K562 (cell line): ENCODE measurements around the gene WDR18. TPM values are rescaled to one million over a fixed set of nuclear protein-coding genes. Genes with fewer than 3 reads are reported as not detected.
A peak's percentile ranks its signal among the peaks of the same experiment; 100 is the strongest.

ENCODE experiments used
- GMEB1 ChIP-seq: fragments of 250-450 bp; sonication (Bioruptor Pico); IDR thresholded peaks from 2 replicates; pipeline ENCODE4 v1.4.0; 2020; ENCODE audit warnings: mild to moderate bottlenecking
- GTF2F1 ChIP-seq: IDR thresholded peaks from 2 replicates; pipeline ENCODE4 v1.6.1; 2011; ENCODE audit warnings: low read depth, low read length, improper control_type of control experiment
- HLTF ChIP-seq: fragments of 450-650 bp; IDR thresholded peaks from 2 replicates; pipeline ENCODE4 v1.6.1; 2016
- LEF1 ChIP-seq: fragments of 450-650 bp; IDR thresholded peaks from 2 replicates; pipeline ENCODE4 v1.6.1; 2016; ENCODE audit warnings: mild to moderate bottlenecking
- MAX ChIP-seq: sonication (generic); formaldehyde crosslinking; IDR thresholded peaks from 2 replicates; pipeline ENCODE4 v1.9.0; 2022; ENCODE audit warnings: mild to moderate bottlenecking, missing genetic modification reagents
- MCM3 ChIP-seq: fragments of 450-650 bp; IDR thresholded peaks from 2 replicates; pipeline ENCODE4 v1.6.1; 2016
- MYBL2 ChIP-seq, 2 experiments: fragments of 450-650 bp in 1 of 2; sonication (generic) in 1 of 2; formaldehyde crosslinking in 1 of 2; IDR thresholded peaks; 2 replicates each; pipeline versions ENCODE4 v1.6.1 to v1.8.1; 2017 to 2022; ENCODE audit warnings: borderline replicate concordance in 1 of 2, inconsistent platforms in 1 of 2, low read depth in 1 of 2, mild to moderate bottlenecking in 1 of 2, missing genetic modification reagents in 1 of 2, moderate library complexity in 1 of 2
- NCOA6 ChIP-seq: fragments of 450-650 bp; IDR thresholded peaks from 2 replicates; pipeline ENCODE4 v1.6.1; 2017; ENCODE audit warnings: mild to moderate bottlenecking
- PCBP1 ChIP-seq: fragments of 200-400 bp; formaldehyde crosslinking; IDR thresholded peaks from 2 replicates; pipeline ENCODE4 v1.6.1; 2018; ENCODE audit warnings: mild to moderate bottlenecking, low read depth, low read length; ENCODE audit not compliant: poor library complexity, severe bottlenecking
- PTBP1 ChIP-seq: fragments of 200-400 bp; formaldehyde crosslinking; IDR thresholded peaks from 2 replicates; pipeline ENCODE4 v1.6.1; 2017; ENCODE audit warnings: low read depth, low read length
- SOX6 ChIP-seq: fragments of 450-650 bp; IDR thresholded peaks from 2 replicates; pipeline ENCODE4 v1.6.1; 2014; ENCODE audit warnings: mild to moderate bottlenecking
- SPI1 ChIP-seq: IDR thresholded peaks from 2 replicates; pipeline ENCODE4 v1.6.1; 2011; ENCODE audit warnings: low read depth, low read length, control low read depth, borderline replicate concordance
- TSC22D4 ChIP-seq: fragments of 450-650 bp; IDR thresholded peaks from 2 replicates; pipeline ENCODE4 v1.6.1; 2016; ENCODE audit warnings: missing genetic modification characterization, missing biosample characterization, control low read depth
- ZC3H11A ChIP-seq: IDR thresholded peaks from 2 replicates; pipeline ENCODE4 v1.6.1; 2012; ENCODE audit warnings: low read depth, low read length, improper control_type of control experiment
- polyA plus RNA-seq, 8 experiments: library from polyadenylated mRNA; depleted of rRNA in 4 of 8; stranded (reverse) in 5 of 8; unstranded in 3 of 8; fragments of >200 nt; fragmentation: Nextera tagmentation in 2 of 8; fragmentation: Illumina TruSeq in 1 of 8; extraction: Ambion mirVana in 2 of 8; extraction: Trizol in 1 of 8; gene quantifications; 2 replicates each; pipeline versions ENCODE4 v1.2.1 to v1.2.3, GENCODE V29; 2011 to 2014; ENCODE audit warnings: inconsistent platforms in 1 of 8, missing spikeins in 1 of 8
- total RNA-seq, 7 experiments: library from RNA; depleted of rRNA in 6 of 7; stranded (reverse); fragments of >200 nt in 6 of 7; fragmentation: Illumina TruSeq in 2 of 7; extraction: Trizol in 2 of 7; gene quantifications; 2 replicates each; pipeline versions ENCODE4 v1.2.1 to v1.2.3, GENCODE V29; 2011 to 2021; ENCODE audit warnings: low replicate concordance in 1 of 7
- TF ChIP-seq, protein P1 (sequence below): sonication (generic); formaldehyde crosslinking; IDR thresholded peaks from 2 replicates; pipeline ENCODE4 v1.5.0; 2020; ENCODE audit warnings: missing genetic modification reagents
- TF ChIP-seq, protein P2 (sequence below): fragments of 250-450 bp; sonication (Bioruptor Pico); IDR thresholded peaks from 2 replicates; pipeline ENCODE4 v1.9.0; 2021; ENCODE audit warnings: mild to moderate bottlenecking
- TF ChIP-seq, protein P3 (sequence below): sonication (generic); formaldehyde crosslinking; IDR thresholded peaks from 2 replicates; pipeline ENCODE4 v1.8.0; 2022; ENCODE audit warnings: missing genetic modification reagents, mild to moderate bottlenecking, moderate library complexity, borderline replicate concordance
- TF ChIP-seq, protein P4 (sequence below): fragments of 200-800 bp; sonication (Bioruptor generic); IDR thresholded peaks from 2 replicates; pipeline ENCODE4 v1.6.1; 2016; ENCODE audit warnings: missing genetic modification characterization, missing compliant biosample characterization

The WDR18 gene
- total and polyA plus RNA-seq, 9 of the 15 experiments (the other 6 are each of a cell fraction or from before 2014, with no cell fraction given): 0.65 to 181 (median 30.1) TPM

DNA sequence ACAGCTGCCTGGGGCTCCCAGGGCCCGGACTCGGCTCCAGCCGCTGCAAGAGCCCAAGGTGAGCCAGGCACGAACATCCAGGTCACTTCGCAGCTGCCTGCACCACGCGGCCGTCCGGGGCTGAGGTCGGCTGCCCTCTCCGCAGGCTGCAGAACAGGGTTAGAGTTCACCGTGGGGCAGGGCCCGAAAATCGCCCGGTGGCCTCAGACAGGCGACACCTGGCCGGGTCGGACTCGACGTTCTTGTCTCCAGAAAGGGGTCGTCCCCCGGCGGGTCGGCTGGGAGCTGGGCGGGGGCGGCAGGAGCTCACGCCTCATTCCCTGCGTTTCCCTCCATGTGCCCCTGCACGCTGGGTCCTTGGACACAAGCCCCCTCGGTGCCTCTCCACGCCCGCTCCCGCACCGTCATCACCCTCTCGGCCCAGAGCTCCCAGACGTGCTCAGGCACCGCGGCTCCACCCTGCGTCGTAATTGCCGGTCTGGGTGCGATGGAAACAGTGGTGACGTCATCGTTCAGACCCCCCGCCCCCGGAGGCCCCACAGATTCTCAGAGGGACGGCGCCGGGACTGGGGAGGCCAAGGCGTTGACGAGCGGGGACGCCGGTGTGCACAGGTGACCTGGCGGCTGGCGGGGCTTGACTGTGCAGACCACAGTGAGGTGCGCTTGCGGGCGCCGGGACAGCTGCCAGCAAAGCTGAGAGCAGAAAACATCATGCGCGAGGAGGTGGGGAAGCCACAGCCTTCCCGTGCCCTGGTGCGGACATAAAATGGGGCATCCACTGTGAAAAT, 12.1 kb downstream of the WDR18 start (continued):
- TF ChIP-seq GTF2F1: no peak
- no peak for TF ChIP-seq GMEB1 (CRISPR knock-in tag)
- TF ChIP-seq MAX (CRISPR knock-in tag): peak; percentile 69
- no peak for TF ChIP-seq TSC22D4 (tag)
- TF ChIP-seq PTBP1: no peak
- no peak for TF ChIP-seq MCM3
- TF ChIP-seq ZC3H11A: no peak
- no peak for TF ChIP-seq HLTF
- no peak for TF ChIP-seq MYBL2 (IDR thresholded peaks at IDR 0.05; ENCODE audit: low read depth)
- TF ChIP-seq MYBL2 (CRISPR knock-in tag; IDR thresholded peaks at IDR 0.05; ENCODE audit: borderline replicate concordance): no peak
- TF ChIP-seq, protein P1, sequence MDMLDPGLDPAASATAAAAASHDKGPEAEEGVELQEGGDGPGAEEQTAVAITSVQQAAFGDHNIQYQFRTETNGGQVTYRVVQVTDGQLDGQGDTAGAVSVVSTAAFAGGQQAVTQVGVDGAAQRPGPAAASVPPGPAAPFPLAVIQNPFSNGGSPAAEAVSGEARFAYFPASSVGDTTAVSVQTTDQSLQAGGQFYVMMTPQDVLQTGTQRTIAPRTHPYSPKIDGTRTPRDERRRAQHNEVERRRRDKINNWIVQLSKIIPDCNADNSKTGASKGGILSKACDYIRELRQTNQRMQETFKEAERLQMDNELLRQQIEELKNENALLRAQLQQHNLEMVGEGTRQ (CRISPR knock-in tag): no peak
- TF ChIP-seq, protein P2, sequence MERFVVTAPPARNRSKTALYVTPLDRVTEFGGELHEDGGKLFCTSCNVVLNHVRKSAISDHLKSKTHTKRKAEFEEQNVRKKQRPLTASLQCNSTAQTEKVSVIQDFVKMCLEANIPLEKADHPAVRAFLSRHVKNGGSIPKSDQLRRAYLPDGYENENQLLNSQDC: no peak
- TF ChIP-seq, protein P3, sequence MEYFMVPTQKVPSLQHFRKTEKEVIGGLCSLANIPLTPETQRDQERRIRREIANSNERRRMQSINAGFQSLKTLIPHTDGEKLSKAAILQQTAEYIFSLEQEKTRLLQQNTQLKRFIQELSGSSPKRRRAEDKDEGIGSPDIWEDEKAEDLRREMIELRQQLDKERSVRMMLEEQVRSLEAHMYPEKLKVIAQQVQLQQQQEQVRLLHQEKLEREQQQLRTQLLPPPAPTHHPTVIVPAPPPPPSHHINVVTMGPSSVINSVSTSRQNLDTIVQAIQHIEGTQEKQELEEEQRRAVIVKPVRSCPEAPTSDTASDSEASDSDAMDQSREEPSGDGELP (CRISPR knock-in tag): peak; percentile 54; the same call in 1 of the 2 replicates
- TF ChIP-seq NCOA6: no peak
- no peak for TF ChIP-seq SPI1
- no peak for TF ChIP-seq LEF1
- TF ChIP-seq PCBP1: no peak
- TF ChIP-seq, protein P4, sequence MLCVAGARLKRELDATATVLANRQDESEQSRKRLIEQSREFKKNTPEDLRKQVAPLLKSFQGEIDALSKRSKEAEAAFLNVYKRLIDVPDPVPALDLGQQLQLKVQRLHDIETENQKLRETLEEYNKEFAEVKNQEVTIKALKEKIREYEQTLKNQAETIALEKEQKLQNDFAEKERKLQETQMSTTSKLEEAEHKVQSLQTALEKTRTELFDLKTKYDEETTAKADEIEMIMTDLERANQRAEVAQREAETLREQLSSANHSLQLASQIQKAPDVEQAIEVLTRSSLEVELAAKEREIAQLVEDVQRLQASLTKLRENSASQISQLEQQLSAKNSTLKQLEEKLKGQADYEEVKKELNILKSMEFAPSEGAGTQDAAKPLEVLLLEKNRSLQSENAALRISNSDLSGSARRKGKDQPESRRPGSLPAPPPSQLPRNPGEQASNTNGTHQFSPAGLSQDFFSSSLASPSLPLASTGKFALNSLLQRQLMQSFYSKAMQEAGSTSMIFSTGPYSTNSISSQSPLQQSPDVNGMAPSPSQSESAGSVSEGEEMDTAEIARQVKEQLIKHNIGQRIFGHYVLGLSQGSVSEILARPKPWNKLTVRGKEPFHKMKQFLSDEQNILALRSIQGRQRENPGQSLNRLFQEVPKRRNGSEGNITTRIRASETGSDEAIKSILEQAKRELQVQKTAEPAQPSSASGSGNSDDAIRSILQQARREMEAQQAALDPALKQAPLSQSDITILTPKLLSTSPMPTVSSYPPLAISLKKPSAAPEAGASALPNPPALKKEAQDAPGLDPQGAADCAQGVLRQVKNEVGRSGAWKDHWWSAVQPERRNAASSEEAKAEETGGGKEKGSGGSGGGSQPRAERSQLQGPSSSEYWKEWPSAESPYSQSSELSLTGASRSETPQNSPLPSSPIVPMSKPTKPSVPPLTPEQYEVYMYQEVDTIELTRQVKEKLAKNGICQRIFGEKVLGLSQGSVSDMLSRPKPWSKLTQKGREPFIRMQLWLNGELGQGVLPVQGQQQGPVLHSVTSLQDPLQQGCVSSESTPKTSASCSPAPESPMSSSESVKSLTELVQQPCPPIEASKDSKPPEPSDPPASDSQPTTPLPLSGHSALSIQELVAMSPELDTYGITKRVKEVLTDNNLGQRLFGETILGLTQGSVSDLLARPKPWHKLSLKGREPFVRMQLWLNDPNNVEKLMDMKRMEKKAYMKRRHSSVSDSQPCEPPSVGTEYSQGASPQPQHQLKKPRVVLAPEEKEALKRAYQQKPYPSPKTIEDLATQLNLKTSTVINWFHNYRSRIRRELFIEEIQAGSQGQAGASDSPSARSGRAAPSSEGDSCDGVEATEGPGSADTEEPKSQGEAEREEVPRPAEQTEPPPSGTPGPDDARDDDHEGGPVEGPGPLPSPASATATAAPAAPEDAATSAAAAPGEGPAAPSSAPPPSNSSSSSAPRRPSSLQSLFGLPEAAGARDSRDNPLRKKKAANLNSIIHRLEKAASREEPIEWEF (CRISPR knock-in tag): no peak
- TF ChIP-seq SOX6: no peak
